ENCODE results near the gene ELMO3. TPM values are rescaled to one million over a fixed set of nuclear protein-coding genes. Genes with fewer than 3 reads are reported as not detected.

Gene ELMO3
- total RNA-seq, 1 donor from 2014 or later: not detected

- intact Hi-C loops (cut with DNase I): no loop called here
- H3K4me1 ChIP-seq: peaks cover 21 to 33% of the 10 kb centered on the region in 2 donors
- no peaks in the 10 kb centered on the region for H3K27me3 ChIP-seq
- peak overlapping the region; percentile 22 to 27 for H3K27ac ChIP-seq
- no peak overlapping the region for H3K4me3 ChIP-seq
- TF ChIP-seq, protein P1, sequence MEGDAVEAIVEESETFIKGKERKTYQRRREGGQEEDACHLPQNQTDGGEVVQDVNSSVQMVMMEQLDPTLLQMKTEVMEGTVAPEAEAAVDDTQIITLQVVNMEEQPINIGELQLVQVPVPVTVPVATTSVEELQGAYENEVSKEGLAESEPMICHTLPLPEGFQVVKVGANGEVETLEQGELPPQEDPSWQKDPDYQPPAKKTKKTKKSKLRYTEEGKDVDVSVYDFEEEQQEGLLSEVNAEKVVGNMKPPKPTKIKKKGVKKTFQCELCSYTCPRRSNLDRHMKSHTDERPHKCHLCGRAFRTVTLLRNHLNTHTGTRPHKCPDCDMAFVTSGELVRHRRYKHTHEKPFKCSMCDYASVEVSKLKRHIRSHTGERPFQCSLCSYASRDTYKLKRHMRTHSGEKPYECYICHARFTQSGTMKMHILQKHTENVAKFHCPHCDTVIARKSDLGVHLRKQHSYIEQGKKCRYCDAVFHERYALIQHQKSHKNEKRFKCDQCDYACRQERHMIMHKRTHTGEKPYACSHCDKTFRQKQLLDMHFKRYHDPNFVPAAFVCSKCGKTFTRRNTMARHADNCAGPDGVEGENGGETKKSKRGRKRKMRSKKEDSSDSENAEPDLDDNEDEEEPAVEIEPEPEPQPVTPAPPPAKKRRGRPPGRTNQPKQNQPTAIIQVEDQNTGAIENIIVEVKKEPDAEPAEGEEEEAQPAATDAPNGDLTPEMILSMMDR (IDR thresholded peaks at IDR 0.05): no peak
- H3K36me3 ChIP-seq: no peaks in the 10 kb centered on the region
- no peaks in the 10 kb centered on the region for H3K9me3 ChIP-seq
- DNase-seq (ENCODE audit: low spot score in 2 of 2): no peak
These were observed 17.6 kb upstream of the ELMO3 start for GRCh38 chr16:67181346-67181745.

DNA sequence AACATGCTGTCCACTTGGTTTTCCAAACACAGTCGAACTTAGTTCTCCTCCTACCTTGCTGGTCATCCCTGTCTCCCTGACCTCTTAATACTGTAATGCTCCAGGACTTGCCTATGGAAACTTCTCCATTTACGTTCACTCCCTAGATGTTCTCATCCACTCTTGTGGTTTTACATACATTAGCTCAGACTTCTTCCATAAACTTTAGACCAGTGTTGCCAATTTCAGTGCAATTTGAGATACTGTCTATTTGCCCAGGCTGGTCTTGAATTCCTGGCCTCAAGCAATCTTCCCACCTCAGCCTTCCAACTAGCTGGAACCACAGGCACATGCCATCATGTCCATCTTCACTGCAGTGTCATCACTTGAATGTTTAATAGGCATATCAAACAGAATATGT, 16.6 kb upstream of the ELMO3 start:
- Histone ChIP-seq H3K36me3 (no peaks in the 10 kb centered on the region), H3K27ac (no peak overlapping the region), H3K9me3 (no peaks in the 10 kb centered on the region), H3K4me1 (peaks cover 21 to 33% of the 10 kb centered on the region in 2 donors), H3K27me3 (no peaks in the 10 kb centered on the region), H3K4me3 (no peak overlapping the region)
- TF ChIP-seq, protein P1 (IDR thresholded peaks at IDR 0.05): no peak
- intact Hi-C loops (cut with DNase I): no loop called here
- DNase-seq (ENCODE audit: low spot score in 2 of 2): no peak

GRCh38 chr16:67183284-67183626, 15.7 kb upstream of the ELMO3 start:
- no peak for DNase-seq (ENCODE audit: low spot score in 2 of 2)
- H3K36me3 ChIP-seq: no peaks in the 10 kb centered on the region
- H3K27me3 ChIP-seq: no peaks in the 10 kb centered on the region
- H3K27ac ChIP-seq: peak overlapping the region; percentile 92 to 96
- TF ChIP-seq, protein P1 (IDR thresholded peaks at IDR 0.05): no peak
- H3K9me3 ChIP-seq: no peaks in the 10 kb centered on the region
- H3K4me3 ChIP-seq: peak overlapping the region; percentile 74 to 76
- H3K4me1 ChIP-seq: peaks cover 15 to 26% of the 10 kb centered on the region in 2 donors
- intact Hi-C loops (cut with DNase I): loop anchor here (1.0 kb wide), 1 partner anchor 9 kb away; no protein-coding TSS in a partner anchor

- Histone ChIP-seq H3K4me3 (peak within 1 kb of the TSS; percentile 74 to 76), H3K27ac (peak within 1 kb of the TSS; percentile 92 to 96), H3K27me3 (no peaks in the 10 kb centered on the region), H3K9me3 (no peaks in the 10 kb centered on the region), H3K36me3 (no peaks in the 10 kb centered on the region), H3K4me1 (peaks cover 15 to 21% of the 10 kb centered on the region in 2 donors)
- TF ChIP-seq, protein P1 (IDR thresholded peaks at IDR 0.05): no peak
- intact Hi-C loops (cut with DNase I): loop anchor here (1.0 to 2.0 kb wide), 3 partner anchors 10 to 229 kb away; no protein-coding TSS in a partner anchor
- peak; percentile 90 to 98 for DNase-seq (ENCODE audit: low spot score in 2 of 2)
These were observed 15.1 kb upstream of the ELMO3 start, which contains the start of gene MATCAP1 for GRCh38 chr16:67183627-67184452. MATCAP1 (minus strand) TSS chr16:67183963; CDS start chr16:67180610, 3,353 bp downstream.

DNA sequence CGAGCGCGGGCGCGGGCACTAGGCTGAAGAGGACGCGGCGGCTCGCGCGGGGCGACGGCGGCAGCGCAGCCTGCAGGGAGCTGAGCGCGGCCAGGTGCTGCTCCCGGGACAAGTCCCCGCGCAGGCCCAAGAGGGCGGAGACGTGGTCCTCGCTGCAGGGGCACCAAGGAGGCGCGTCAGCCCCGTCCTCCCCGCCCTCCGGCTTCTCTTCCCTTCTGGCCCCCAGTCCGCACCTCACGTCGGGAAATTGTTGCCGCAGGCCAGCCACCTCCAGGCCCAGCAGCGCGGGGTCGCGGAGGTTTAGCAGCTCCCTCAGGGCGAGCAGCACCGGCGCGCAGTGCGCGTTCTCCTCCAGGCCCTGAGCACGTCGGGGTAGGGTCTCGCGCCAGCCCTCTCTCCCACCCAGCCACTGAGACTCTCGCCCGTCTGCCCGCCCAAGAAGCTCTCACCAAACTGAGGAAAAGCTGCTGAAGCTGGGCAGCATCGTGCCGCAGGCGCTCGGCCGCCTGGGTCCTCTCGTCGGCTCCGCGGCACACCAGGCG, 14.4 kb upstream of the ELMO3 start:
- Histone ChIP-seq H3K27me3 (no peaks in the 10 kb centered on the region), H3K27ac (peak overlapping the region; percentile 92 to 96), H3K4me1 (peaks cover 15 to 20% of the 10 kb centered on the region in 2 donors), H3K9me3 (no peaks in the 10 kb centered on the region), H3K36me3 (no peaks in the 10 kb centered on the region), H3K4me3 (peak overlapping the region; percentile 74 to 76)
- TF ChIP-seq, protein P1 (IDR thresholded peaks at IDR 0.05): no peak
- no peak for DNase-seq (ENCODE audit: low spot score in 2 of 2)
- intact Hi-C loops (cut with DNase I): loop anchor here (1.0 to 2.0 kb wide), 2 partner anchors 21 to 230 kb away; no protein-coding TSS in a partner anchor

All from ascending aorta (tissue), 2 donors.